Neural progenitor cell (in vitro differentiated cells): ENCODE measurements around the gene AKAP5. TPM values are rescaled to one million over a fixed set of nuclear protein-coding genes. Genes with fewer than 3 reads are reported as not detected.

Experiments
- DNase-seq: peaks from one replicate; pipeline ENCODE4 v3.0.0-alpha.2; 2016; ENCODE audit warnings: low spot score
- H2AFZ ChIP-seq: fragments of 200-600 bp; sonication (generic); replicated peaks from 2 replicates; pipeline ENCODE4 v1.6.1; 2016; ENCODE audit warnings: antibody characterized with exemption
- H3F3A ChIP-seq: fragments of 200-600 bp; sonication (generic); 2 replicates; pipeline ENCODE4 v1.6.1; 2016; ENCODE audit warnings: antibody characterized with exemption, low read depth
- H3K27ac ChIP-seq: fragments of 200-600 bp; sonication (generic); 2 replicates; pipeline ENCODE4 v1.5.1; 2016; ENCODE audit warnings: mild to moderate bottlenecking
- H3K27me3 ChIP-seq: fragments of 200-600 bp; sonication (generic); 2 replicates; pipeline ENCODE4 v1.6.1; 2016; ENCODE audit warnings: mild to moderate bottlenecking, moderate library complexity
- H3K36me3 ChIP-seq: fragments of 200-600 bp; sonication (generic); 2 replicates; pipeline ENCODE4 v1.5.1; 2016
- H3K4me1 ChIP-seq: fragments of 200-600 bp; sonication (generic); 2 replicates; pipeline ENCODE4 v1.6.1; 2016; ENCODE audit warnings: mixed run types
- H3K4me2 ChIP-seq: fragments of 200-600 bp; sonication (generic); 2 replicates; pipeline ENCODE4 v1.6.1; 2016
- H3K4me3 ChIP-seq: fragments of 200-600 bp; sonication (generic); 2 replicates; pipeline ENCODE4 v1.5.1; 2016
- H3K79me2 ChIP-seq: fragments of 200-600 bp; sonication (generic); 2 replicates; pipeline ENCODE4 v1.6.1; 2016; ENCODE audit warnings: low read depth
- H3K9ac ChIP-seq: fragments of 200-600 bp; sonication (generic); 2 replicates; pipeline ENCODE4 v1.6.1; 2016
- H3K9me3 ChIP-seq: fragments of 200-600 bp; sonication (generic); 2 replicates; pipeline ENCODE4 v1.5.1; 2016; ENCODE audit warnings: low read depth
- H4K20me1 ChIP-seq: fragments of 200-600 bp; sonication (generic); 2 replicates; pipeline ENCODE4 v1.6.1; 2016; ENCODE audit warnings: low read depth
- H3K27ac Mint-ChIP-seq: 3 replicates; pipeline ENCODE4 v1.8.0; 2021; ENCODE audit warnings: mixed read lengths
- H3K27me3 Mint-ChIP-seq: 2 replicates; pipeline ENCODE4 v1.8.0; 2022; ENCODE audit warnings: low read depth, mild to moderate bottlenecking, inconsistent platforms, moderate library complexity, mixed read lengths; ENCODE audit not compliant: insufficient read depth
- H3K36me3 Mint-ChIP-seq: 3 replicates; pipeline ENCODE4 v1.8.0; 2021; ENCODE audit warnings: mixed read lengths
- H3K4me1 Mint-ChIP-seq: 3 replicates; pipeline ENCODE4 v1.8.0; 2021; ENCODE audit warnings: mixed read lengths
- H3K4me3 Mint-ChIP-seq: 3 replicates; pipeline ENCODE4 v1.8.0; 2021; ENCODE audit warnings: mild to moderate bottlenecking, moderate library complexity, mixed read lengths
- H3K9me3 Mint-ChIP-seq: 3 replicates; pipeline ENCODE4 v1.8.0; 2020; ENCODE audit warnings: mixed read lengths
- CTCF ChIP-seq: fragments of 200-600 bp; sonication (generic); IDR thresholded peaks from 2 replicates; pipeline ENCODE4 v1.5.1; 2017; ENCODE audit warnings: antibody characterized with exemption, mild to moderate bottlenecking
- EZH2 ChIP-seq: fragments of 200-600 bp; sonication (generic); IDR thresholded peaks from 2 replicates; pipeline ENCODE4 v1.6.1; 2017; ENCODE audit warnings: antibody characterized with exemption, mild to moderate bottlenecking, moderate library complexity
- EZH2phosphoT487 ChIP-seq: fragments of 200-600 bp; sonication (generic); IDR thresholded peaks from 2 replicates; pipeline ENCODE4 v1.6.1; 2017; ENCODE audit warnings: antibody characterized with exemption
- total RNA-seq: library from RNA; depleted of rRNA; stranded (reverse); fragments of >200 nt; gene quantifications from 2 replicates; pipeline ENCODE4 v1.2.3, GENCODE V29; 2015; ENCODE audit warnings: low replicate concordance

The AKAP5 gene
- total RNA-seq, 1 donor from 2014 or later = 3.2 TPM

- H3K36me3 Mint-ChIP-seq = peaks cover 2% of the 10 kb centered on the region
- Histone ChIP-seq H3K27me3 (no peaks in the 10 kb centered on the region), H4K20me1 (peaks cover 35% of the 10 kb centered on the region), H3K4me2 (peak overlapping the region; percentile 89), H3K79me2 (peaks cover 83% of the 10 kb centered on the region), H3K9me3 (no peaks in the 10 kb centered on the region), H3K4me1 (peaks cover 36% of the 10 kb centered on the region), H3K9ac (peak overlapping the region; percentile 85), H3F3A (peaks cover 34% of the 10 kb centered on the region), H3K4me3 (peak overlapping the region; percentile 80), H2AFZ (peak overlapping the region; percentile 72), H3K36me3 (no peaks in the 10 kb centered on the region), H3K27ac (peak overlapping the region; percentile 99)
- H3K27ac Mint-ChIP-seq = peak overlapping the region; percentile 98
- peak overlapping the region; percentile 89 for H3K4me3 Mint-ChIP-seq
- DNase-seq = peak; percentile 94
- no peaks in the 10 kb centered on the region for H3K9me3 Mint-ChIP-seq
- peaks cover 2% of the 10 kb centered on the region for H3K27me3 Mint-ChIP-seq
- TF ChIP-seq EZH2 (no peak), CTCF (no peak), EZH2phosphoT487 (no peak)
- peaks cover 40% of the 10 kb centered on the region for H3K4me1 Mint-ChIP-seq
Observed at GRCh38 chr14:64504897-64505794, 39.8 kb downstream of the AKAP5 start.

- no peak overlapping the region for H3K4me3 ChIP-seq
- H3K4me2 ChIP-seq = peak overlapping the region; percentile 89
Observed at GRCh38 chr14:64506721-64507120, 41.4 kb downstream of the AKAP5 start.

GRCh38 chr14:64507376-64508156 is 42.3 kb downstream of the AKAP5 start:
- no peak for DNase-seq
- Histone ChIP-seq H4K20me1 (peaks cover 52% of the 10 kb centered on the region), H3K9ac (no peak overlapping the region), H3K4me1 (peaks cover 24% of the 10 kb centered on the region), H3K4me2 (no peak overlapping the region), H3K36me3 (no peaks in the 10 kb centered on the region), H3F3A (peaks cover 39% of the 10 kb centered on the region), H3K9me3 (no peaks in the 10 kb centered on the region), H3K79me2 (peaks cover 83% of the 10 kb centered on the region), H3K27me3 (no peaks in the 10 kb centered on the region), H3K27ac (no peak overlapping the region), H2AFZ (no peak overlapping the region), H3K4me3 (no peak overlapping the region)
- Mint-ChIP-seq H3K4me1 (peaks cover 35% of the 10 kb centered on the region), H3K4me3 (no peak overlapping the region), H3K27me3 (peaks cover 2% of the 10 kb centered on the region), H3K36me3 (peaks cover 2% of the 10 kb centered on the region), H3K27ac (no peak overlapping the region), H3K9me3 (no peaks in the 10 kb centered on the region)
- TF ChIP-seq EZH2 (no peak), CTCF (no peak), EZH2phosphoT487 (no peak)

More at GRCh38 chr14:64506721-64507120, 41.4 kb downstream of the AKAP5 start:
- Mint-ChIP-seq H3K4me1 (peaks cover 44% of the 10 kb centered on the region), H3K36me3 (peaks cover 2% of the 10 kb centered on the region), H3K27ac (no peak overlapping the region), H3K4me3 (peak overlapping the region; percentile 66), H3K9me3 (no peaks in the 10 kb centered on the region), H3K27me3 (peaks cover 2% of the 10 kb centered on the region)
- no peak for DNase-seq
- peaks cover 51% of the 10 kb centered on the region for H4K20me1 ChIP-seq
- H3K27ac ChIP-seq = no peak overlapping the region
- H3K79me2 ChIP-seq = peaks cover 83% of the 10 kb centered on the region
- H3K27me3 ChIP-seq = no peaks in the 10 kb centered on the region
- TF ChIP-seq EZH2 (no peak), CTCF (no peak), EZH2phosphoT487 (no peak)
- H2AFZ ChIP-seq = no peak overlapping the region
- no peaks in the 10 kb centered on the region for H3K36me3 ChIP-seq
- H3K9ac ChIP-seq = no peak overlapping the region
- H3K9me3 ChIP-seq = no peaks in the 10 kb centered on the region
- peaks cover 30% of the 10 kb centered on the region for H3K4me1 ChIP-seq
- peaks cover 39% of the 10 kb centered on the region for H3F3A ChIP-seq
